NCI-H2227 (cell line): Measurements from ENCODE around the gene FAM24A.
A peak's percentile ranks its signal among the peaks of the same experiment; 100 is the strongest.
"Not testable (repeated sequence)": the region's sequence is repeated elsewhere in the genome, so short reads cannot be mapped to it uniquely, and the experiment has no call there.

ENCODE experiments used
- DNase-seq: peaks from one replicate; lab custom pipeline; 2025; ENCODE audit not compliant: unreplicated experiment; lab: John Stamatoyannopoulos, UW

FAM24A gene

GRCh38 chr10:122910310-122910709, at the start of gene FAM24A:
FAM24A (plus strand) TSS chr10:122910610; CDS start chr10:122911635, 1,025 bp downstream.
- no peak for DNase-seq

- no peak for DNase-seq
Observed at GRCh38 chr10:122861711-122862161, 48.7 kb upstream of the FAM24A start.

GRCh38 chr10:122863216-122864193, 46.9 kb upstream of the FAM24A start:
- no peak for DNase-seq

- no peak for DNase-seq
Observed at GRCh38 chr10:122864194-122864592, 46.2 kb upstream of the FAM24A start.

- no peak for DNase-seq
Observed at GRCh38 chr10:122864901-122865300, 45.5 kb upstream of the FAM24A start.

- not testable (repeated sequence) for DNase-seq
Observed at GRCh38 chr10:122866757-122867482, 43.5 kb upstream of the FAM24A start.

GRCh38 chr10:122868768-122869167, 41.6 kb upstream of the FAM24A start:
- DNase-seq: not testable (repeated sequence)

GRCh38 chr10:122871947-122872346, 38.5 kb upstream of the FAM24A start:
- not testable (repeated sequence) for DNase-seq

- peak; percentile 9 for DNase-seq
Observed at GRCh38 chr10:122875843-122876466, 34.5 kb upstream of the FAM24A start.

- no peak for DNase-seq
Observed at GRCh38 chr10:122876467-122876855, 33.9 kb upstream of the FAM24A start.

GRCh38 chr10:122877264-122877663, 33.1 kb upstream of the FAM24A start:
- no peak for DNase-seq

- DNase-seq: peak; percentile 63
Observed at GRCh38 chr10:122878799-122879338, 31.5 kb upstream of the FAM24A start.

- peak; percentile 97 for DNase-seq
Observed at GRCh38 chr10:122879339-122880273, 30.8 kb upstream of the FAM24A start, which contains the start of gene FAM24B. FAM24B (minus strand) TSS chr10:122879581; CDS start chr10:122850515, 29,066 bp downstream.

- DNase-seq: no peak
Observed at GRCh38 chr10:122882766-122883165, 27.6 kb upstream of the FAM24A start.

GRCh38 chr10:122884166-122884565, 26.2 kb upstream of the FAM24A start:
- no peak for DNase-seq

- DNase-seq: no peak
Observed at GRCh38 chr10:122894261-122894944, 16.0 kb upstream of the FAM24A start.

GRCh38 chr10:122903861-122904260, 6.5 kb upstream of the FAM24A start:
- not testable (repeated sequence) for DNase-seq

GRCh38 chr10:122911889-122912484, 1.6 kb downstream of the FAM24A start:
- DNase-seq: no peak

- no peak for DNase-seq
Observed at GRCh38 chr10:122915700-122916099, 5.3 kb downstream of the FAM24A start.
